Measurements from ENCODE around the gene ARF3.

DNA sequence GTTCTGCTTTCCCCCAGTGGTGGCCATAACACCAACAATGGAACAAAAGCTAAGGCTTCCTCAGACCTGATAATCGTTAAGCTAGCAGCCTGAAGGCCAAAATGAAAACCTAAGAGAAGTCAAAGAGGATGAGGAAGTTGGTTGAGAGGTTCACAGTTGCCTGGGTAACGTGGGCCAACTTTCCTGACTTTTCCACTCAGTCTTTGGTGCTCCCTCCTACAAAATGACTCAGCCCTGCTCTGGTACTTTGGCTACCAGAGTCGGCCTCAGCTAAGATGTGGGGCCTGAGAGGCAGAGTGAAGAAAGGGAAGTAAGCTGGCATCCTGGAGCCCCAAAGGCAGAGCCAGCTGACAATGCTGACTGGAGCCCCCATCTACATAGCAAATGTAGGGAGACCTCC lies 17.1 kb downstream of the ARF3 start:
- TF ChIP-seq CTCF (conservative IDR thresholded peaks at IDR 0.05 in 1 of 2, IDR thresholded peaks at IDR 0.05 in 1 of 2; ENCODE audit: extremely low read depth in 1 of 2, insufficient read depth in 1 of 2, low read depth in 1 of 2, low read length in 2 of 2) (no peak), EZH2 (IDR thresholded peaks at IDR 0.05; ENCODE audit: borderline replicate concordance, low read length) (no peak)

All from mammary epithelial cell (primary cell).